Left lobe of liver (tissue), 2 donors: ENCODE data around the gene NLGN4Y. TPM values are rescaled to one million over a fixed set of nuclear protein-coding genes. Genes with fewer than 3 reads are reported as not detected.
A peak's percentile ranks its signal among the peaks of the same experiment; 100 is the strongest.

Source experiments
- ATAC-seq: fragments of 200-7000 bp; cut with Tn5 transposase; one replicate; pipeline ENCODE4 v1.9.1; 2020; ENCODE audit warnings: mild to moderate bottlenecking, moderate library complexity
- DNase-seq: peaks from one replicate; pipeline ENCODE4 v3.0.0-alpha.2; 2020; ENCODE audit warnings: low spot score
- total RNA-seq: library from RNA; stranded (reverse); gene quantifications from one replicate; pipeline ENCODE4 v1.2.1, GENCODE V29; 2021
- donor health status: DM: no; HTN: no; CAD: no; lungs with moderate emphysema.
- donor health status: DM: no; HTN: yes; CAD: no.

The NLGN4Y gene
- total RNA-seq, result 4.5 TPM

DNA sequence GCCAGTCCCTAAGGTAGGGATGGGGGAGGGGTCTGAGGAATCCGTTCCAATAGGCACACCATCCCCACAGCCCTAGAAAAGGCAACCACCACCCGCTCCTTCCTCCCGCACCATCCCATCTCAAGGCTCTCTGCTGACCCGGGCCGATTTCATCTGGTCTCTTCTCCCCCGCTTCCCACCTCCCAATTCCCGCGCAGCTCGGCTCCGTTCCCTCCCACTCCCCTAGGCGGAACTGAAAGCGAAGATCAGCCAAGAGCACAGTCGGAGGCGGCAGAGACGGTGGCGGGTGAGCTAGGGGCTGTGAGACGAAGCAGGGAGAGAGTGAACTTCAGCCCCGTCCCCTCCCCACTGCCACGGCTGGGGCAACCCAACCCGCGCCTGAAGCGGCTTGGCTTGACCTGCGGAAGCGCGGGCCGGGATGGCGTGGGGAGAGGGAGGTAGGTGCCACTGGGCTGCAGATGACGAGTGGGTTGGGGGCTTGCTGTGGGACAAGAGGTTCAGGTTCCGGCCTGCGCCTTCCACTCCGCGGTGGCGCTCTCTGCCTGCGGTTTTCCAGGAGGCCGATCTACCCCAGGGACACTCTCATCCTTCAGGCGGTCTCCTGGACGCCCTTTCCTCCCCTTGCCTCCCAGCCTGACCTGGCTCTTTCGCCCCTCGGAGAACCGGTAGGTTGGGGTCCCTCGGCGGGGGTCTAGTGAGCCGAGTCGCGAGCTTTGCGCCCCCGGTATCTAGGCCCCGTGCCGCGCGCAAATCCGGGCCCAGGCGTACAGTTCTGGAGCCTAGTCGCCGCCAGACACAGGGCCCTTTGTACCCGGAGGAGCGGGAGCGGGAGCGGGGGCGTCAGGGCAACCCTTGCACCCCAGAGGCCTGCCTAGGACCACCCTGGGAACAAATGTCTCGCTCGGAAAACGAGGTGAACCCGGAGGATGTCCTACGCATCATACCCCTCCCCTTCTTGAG lies at the start of gene NLGN4Y:
TSS of gene NLGN4Y (plus strand) at position 258 of the 960 bp plus-strand sequence. CDS start 97,591 bp downstream, outside the sequence.
- peak; percentile 47 for DNase-seq
- ATAC-seq, result peak; percentile 83

DNA sequence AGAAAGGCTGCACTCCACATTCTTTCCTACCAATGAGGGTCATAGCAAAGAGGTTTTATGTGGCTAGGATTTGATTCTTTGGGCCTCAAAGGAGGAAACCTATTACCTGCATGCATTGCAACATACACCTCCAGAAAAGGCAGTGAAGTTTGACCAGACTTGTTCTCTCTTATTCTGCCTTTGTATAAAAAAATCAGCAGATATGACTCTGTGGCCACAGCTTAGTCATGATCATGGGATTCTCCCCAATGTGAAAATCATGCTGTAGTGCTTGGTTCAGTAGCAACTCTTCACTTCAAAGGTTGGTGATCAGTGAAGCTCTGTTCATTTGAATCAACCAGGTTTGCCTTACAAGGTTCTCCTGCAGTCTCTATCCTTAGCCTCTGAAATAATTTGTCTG lies 38.4 kb upstream of the NLGN4Y start:
- no peak for ATAC-seq
- DNase-seq, result no peak

DNA sequence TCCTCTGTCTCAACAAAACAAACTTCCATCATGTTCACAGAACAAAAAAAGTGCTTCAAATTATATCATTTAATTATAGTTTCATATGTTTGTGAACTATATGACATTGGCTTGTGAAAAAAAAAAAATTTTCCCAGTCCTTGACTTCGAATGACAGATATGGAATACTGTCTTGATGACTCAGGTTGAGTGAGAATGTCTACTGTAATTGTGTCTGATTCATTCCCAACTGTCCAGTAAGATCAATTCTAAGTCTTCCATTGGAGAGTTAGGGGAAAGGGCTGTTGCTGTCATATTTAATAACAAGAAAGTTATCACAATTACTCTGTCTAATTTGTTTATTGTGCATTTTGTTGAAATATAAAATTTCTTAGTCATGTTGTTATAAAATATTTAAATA lies 34.1 kb upstream of the NLGN4Y start:
- DNase-seq, result no peak
- no peak for ATAC-seq

DNA sequence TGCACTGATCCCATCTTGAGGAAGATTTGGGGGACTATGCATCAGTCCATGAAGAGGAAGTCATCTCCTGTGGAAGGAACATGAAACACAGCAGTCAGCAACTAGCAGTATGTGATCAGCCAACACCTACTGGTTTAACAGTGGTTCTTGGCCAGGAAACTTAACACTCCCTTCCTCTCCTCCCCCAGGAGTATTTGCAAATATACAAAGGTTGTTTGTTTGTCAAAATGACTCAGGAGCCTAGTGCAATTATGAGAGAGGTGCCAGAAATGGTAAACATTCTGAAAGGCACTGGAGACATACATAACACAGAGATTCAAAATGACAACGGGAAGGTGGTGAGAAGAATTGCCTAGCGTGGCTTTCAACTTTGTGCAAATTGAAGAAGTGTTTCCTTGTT lies 26.3 kb upstream of the NLGN4Y start:
- ATAC-seq, result no peak
- DNase-seq, result no peak

DNA sequence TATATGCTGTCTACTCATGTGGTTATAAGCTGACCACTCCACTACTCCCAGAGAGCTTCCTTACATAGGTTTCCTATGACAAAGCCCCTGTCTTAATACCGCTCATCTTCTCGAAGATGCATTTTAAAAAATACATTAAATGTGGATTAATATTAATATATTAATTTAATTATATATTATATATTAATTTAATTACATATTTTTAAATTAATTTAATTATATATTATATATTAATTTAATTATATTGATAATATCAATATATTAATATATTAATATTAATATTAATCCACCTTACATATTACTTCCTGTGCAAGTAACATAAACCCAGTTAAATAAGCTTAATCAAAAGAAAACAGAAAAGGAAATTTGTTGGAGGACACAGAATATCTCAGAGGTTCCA lies 19.7 kb upstream of the NLGN4Y start:
- ATAC-seq (no peak), DNase-seq (no peak)

DNA sequence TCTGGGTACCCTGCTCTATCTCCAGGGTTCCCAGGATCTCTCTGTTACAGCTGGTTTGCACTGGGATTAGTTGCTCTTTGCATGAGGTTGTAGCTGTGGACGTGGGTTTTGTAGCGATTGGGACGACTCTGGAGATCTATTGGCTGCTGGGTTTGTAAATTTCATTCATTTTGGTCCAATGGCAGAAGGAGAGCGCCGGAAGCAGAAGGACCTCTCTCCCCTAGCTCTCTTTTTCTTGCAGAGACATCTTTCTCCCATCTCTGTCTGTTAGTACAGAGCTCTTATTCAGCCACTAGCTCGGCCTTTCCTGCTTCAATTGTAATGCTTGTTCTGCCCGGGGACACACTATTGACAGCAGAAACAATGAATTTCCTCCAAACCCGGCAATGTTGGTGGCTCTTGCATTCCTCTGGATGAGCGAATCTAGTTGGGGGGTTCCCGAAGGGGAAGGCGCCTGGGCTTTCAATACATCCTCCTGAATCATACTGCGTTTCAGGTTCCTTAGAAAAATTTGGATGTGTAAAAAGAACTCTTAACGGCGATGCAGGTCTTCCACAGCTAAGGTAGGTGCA lies 1.9 kb upstream of the NLGN4Y start:
- DNase-seq, result no peak
- ATAC-seq, result no peak

GRCh38 chrY:14523491-14524271 lies 648 bp upstream of the NLGN4Y start:
- ATAC-seq (peak; percentile 52), DNase-seq (no peak)

DNA sequence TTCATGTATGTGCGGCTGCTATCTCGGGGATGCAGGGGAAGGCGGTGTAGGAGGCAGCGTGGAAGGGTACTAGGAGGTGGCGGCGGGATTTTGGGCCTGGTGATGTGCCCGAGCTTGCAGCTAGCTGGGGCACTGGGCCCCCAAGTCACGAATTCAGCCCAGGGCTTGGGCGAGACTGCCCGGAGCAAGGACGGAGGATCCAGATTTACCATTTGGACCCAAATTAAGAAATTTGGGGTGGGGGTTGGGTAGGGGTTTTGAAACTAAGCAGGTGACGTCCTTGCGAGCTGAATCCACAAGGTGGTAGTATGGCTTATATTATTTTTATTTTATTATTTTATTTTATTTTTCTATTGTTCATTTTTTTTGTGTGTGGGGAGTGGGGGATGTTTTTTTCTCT lies 986 bp downstream of the NLGN4Y start:
- no peak for DNase-seq
- ATAC-seq, result peak; percentile 51

- DNase-seq (no peak), ATAC-seq (no peak)
Observed at GRCh38 chrY:14528361-14528760, 4.0 kb downstream of the NLGN4Y start.

- ATAC-seq (no peak), DNase-seq (no peak)
Observed at GRCh38 chrY:14536703-14537102, 12.4 kb downstream of the NLGN4Y start.

DNA sequence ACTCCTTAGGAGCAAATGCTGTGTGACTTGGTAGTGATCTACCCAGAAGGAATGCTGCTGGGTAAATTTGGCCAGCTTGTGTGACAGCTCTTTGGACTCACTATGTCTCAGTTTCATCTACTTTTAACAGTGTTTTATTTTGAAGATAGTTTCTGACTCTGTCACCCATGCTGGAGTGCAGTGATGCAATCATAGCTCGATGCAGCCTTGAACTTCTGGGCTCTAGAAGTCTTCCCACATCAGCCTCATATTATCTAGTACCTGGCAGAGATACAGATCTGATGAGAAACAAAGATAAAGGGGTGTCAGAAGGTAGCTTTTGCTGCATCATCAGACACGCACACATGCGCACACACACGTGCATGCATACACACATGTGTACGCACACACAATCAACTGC lies 19.2 kb downstream of the NLGN4Y start:
- ATAC-seq (no peak), DNase-seq (no peak)

DNA sequence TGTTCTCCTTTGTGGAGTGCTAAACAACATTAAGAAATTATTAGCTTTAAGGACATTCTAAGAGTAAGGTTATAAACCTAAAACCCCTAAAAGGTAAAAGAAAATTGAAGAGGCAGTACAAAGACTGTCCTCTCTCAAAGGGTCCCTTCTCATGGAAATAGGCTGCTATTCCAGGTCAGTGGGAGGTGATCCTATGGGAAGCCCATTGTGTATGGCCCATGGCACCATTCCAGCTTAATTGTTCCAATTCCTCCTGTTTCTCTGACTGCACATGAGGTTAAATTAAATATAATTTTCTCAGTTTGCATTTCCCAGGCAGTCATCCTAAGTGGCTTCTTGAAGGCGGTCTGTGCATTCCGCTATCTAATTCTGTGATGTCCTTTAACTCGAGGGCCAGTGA lies 57.0 kb downstream of the NLGN4Y start:
- DNase-seq, result no peak

DNA sequence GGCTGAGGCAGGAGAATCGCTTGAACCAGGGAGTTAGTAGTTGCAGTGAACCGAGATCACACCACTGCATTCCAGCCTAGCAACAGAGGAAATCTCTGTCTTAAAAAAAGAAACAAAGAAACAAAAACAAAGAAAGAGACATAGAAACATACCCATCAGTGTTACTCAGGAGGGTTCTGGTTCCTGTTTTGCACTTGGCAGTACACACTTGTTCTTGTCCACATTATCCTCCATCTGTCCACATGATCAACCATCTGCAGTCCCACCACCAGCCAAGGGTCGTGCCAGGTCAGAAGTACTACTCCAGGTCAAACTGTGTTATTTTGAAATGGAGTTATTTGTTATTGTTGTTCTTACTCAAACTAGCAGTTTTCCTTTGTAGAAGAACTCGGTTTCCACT lies 62.4 kb downstream of the NLGN4Y start:
- ATAC-seq (peak; percentile 44), DNase-seq (no peak)

More for the DNA sequence above, 57.0 kb downstream of the NLGN4Y start:
- ATAC-seq, result no peak

DNA sequence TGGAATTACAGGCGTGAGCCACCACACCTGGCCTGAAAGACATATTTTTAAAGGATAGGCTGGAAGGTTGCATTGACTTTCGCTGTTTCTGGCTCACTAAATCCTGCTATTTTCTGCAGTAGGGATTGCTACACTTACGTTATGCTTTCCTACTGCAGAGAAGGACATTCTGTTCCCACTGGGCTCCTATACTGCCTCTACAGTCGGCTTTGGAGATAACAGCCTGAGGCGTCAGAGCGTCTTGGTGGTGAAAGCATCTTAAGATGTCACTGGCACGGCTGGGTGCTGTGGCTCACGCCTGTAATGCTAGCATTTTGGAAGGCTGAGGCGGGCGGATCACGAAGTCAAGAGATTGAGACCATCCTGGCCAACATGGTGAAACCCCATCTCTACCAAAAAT lies 77.0 kb downstream of the NLGN4Y start:
- ATAC-seq (no peak), DNase-seq (no peak)

GRCh38 chrY:14617625-14618024 lies 93.3 kb downstream of the NLGN4Y start:
- ATAC-seq, result no peak
- no peak for DNase-seq

DNA sequence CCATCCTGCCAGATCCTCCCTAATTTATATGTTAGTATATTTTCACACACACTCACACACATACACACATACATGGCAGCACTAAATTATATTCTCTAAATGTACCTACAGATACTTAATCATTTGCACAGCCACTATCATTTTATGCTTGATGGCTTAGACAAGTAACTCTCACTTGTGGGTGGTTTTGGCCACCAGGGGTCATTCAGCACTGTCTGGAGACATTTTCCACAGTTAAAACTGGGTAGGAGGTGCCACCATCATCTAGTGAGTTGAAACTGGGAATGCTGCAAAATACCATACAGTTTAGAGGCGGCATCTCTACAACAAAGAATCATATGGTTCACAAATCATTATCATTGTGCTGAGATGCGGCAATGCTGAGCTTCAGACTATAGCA lies 94.2 kb downstream of the NLGN4Y start:
- no peak for DNase-seq
- no peak for ATAC-seq

GRCh38 chrY:14628208-14628607 lies 103.9 kb downstream of the NLGN4Y start:
- ATAC-seq, result no peak

GRCh38 chrY:14631676-14632075 lies 107.3 kb downstream of the NLGN4Y start:
- ATAC-seq (no peak), DNase-seq (no peak)

More at GRCh38 chrY:14628208-14628607, 103.9 kb downstream of the NLGN4Y start:
- no peak for DNase-seq

- ATAC-seq, result no peak
- no peak for DNase-seq
Observed at GRCh38 chrY:14633718-14634117, 109.4 kb downstream of the NLGN4Y start.

DNA sequence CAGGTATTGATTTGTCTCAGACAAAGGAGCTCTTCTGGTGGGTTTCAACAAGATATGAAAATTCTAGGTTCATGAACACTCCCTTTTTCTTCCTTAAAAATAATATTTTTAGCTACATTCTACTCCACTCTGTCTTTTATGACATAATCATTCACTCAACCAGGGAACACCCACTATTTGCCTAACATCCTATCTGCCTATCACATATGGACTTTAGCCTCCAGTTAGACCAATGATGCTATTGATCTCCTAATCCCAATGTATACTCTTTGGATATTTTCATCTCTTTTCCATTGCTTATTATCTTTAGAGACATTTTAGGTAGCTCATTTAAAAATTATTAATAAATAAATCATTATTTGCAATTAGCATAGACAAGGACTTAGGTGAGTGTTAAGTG lies 110.6 kb downstream of the NLGN4Y start:
- ATAC-seq (no peak), DNase-seq (no peak)

- DNase-seq (no peak), ATAC-seq (no peak)
Observed at GRCh38 chrY:14637551-14637950, 113.2 kb downstream of the NLGN4Y start.

DNA sequence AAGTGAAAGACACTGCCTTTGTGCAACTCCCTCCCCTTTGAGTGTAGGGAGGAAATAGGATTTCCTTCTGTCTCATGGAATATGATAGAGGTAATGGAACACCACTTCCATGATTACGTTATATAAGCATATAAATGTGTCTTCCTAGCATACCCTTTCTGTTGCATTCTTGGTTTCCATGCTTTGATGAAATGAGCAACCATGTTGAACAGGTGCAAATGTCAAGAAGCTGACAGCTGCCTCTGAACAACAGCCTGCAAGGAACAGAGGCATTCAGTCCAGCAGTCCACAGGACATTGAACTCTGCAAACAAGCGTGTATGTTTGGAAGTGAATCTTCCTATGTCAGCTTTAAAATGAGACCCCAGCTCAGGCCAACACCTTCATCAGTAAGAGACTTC lies 117.5 kb downstream of the NLGN4Y start:
- no peak for ATAC-seq
- no peak for DNase-seq
